ENCODE measurements around the gene TMTC2. TPM values are rescaled to one million over a fixed set of nuclear protein-coding genes. Genes with fewer than 3 reads are reported as not detected.

TMTC2 gene
- total and polyA plus RNA-seq, 2 donors from 2014 or later = 6.0 to 32.9 TPM

GRCh38 chr12:83147341-83147740 is 460.6 kb downstream of the TMTC2 start:
- no peaks in the 10 kb centered on the region for H3K9me3 ChIP-seq (ENCODE audit: control insufficient read depth in 2 of 3, insufficient read depth in 1 of 3, low read length in 3 of 3)
- no peak overlapping the region for H3K4me3 ChIP-seq (ENCODE audit: low read length in 3 of 3)
- TF ChIP-seq, protein P1, sequence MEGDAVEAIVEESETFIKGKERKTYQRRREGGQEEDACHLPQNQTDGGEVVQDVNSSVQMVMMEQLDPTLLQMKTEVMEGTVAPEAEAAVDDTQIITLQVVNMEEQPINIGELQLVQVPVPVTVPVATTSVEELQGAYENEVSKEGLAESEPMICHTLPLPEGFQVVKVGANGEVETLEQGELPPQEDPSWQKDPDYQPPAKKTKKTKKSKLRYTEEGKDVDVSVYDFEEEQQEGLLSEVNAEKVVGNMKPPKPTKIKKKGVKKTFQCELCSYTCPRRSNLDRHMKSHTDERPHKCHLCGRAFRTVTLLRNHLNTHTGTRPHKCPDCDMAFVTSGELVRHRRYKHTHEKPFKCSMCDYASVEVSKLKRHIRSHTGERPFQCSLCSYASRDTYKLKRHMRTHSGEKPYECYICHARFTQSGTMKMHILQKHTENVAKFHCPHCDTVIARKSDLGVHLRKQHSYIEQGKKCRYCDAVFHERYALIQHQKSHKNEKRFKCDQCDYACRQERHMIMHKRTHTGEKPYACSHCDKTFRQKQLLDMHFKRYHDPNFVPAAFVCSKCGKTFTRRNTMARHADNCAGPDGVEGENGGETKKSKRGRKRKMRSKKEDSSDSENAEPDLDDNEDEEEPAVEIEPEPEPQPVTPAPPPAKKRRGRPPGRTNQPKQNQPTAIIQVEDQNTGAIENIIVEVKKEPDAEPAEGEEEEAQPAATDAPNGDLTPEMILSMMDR (IDR thresholded peaks at IDR 0.05; ENCODE audit: borderline replicate concordance, extremely low read depth, insufficient read depth) = no peak
- FAIRE-seq (no peak), DNase-seq (no peak)
- H3K27ac ChIP-seq (ENCODE audit: low read depth in 2 of 2, low read length in 2 of 2) = no peak overlapping the region
- H3K36me3 ChIP-seq (ENCODE audit: control insufficient read depth in 2 of 3, insufficient read depth in 3 of 3, low read length in 3 of 3) = no peaks in the 10 kb centered on the region
- no peak overlapping the region for H3K9ac ChIP-seq (ENCODE audit: low read length in 3 of 3)
- no peaks in the 10 kb centered on the region for H3K27me3 ChIP-seq (ENCODE audit: control insufficient read depth, insufficient read depth, low read length)
- H3K4me1 ChIP-seq (ENCODE audit: control insufficient read depth in 2 of 3, insufficient read depth in 2 of 3, low read depth in 1 of 3, low read length in 3 of 3) = no peaks in the 10 kb centered on the region
- intact Hi-C loops (cut with DNase I) = no loop called here

GRCh38 chr12:83149987-83150386 is 463.3 kb downstream of the TMTC2 start:
- TF ChIP-seq, protein P1 (IDR thresholded peaks at IDR 0.05; ENCODE audit: borderline replicate concordance, extremely low read depth, insufficient read depth) = no peak
- FAIRE-seq = no peak
- Histone ChIP-seq H3K9ac (ENCODE audit: low read length in 3 of 3) (no peak overlapping the region), H3K4me1 (ENCODE audit: control insufficient read depth in 2 of 3, insufficient read depth in 2 of 3, low read depth in 1 of 3, low read length in 3 of 3) (no peaks in the 10 kb centered on the region), H3K36me3 (ENCODE audit: control insufficient read depth in 2 of 3, insufficient read depth in 3 of 3, low read length in 3 of 3) (no peaks in the 10 kb centered on the region), H3K4me3 (ENCODE audit: low read length in 3 of 3) (no peak overlapping the region), H3K27ac (ENCODE audit: low read depth in 2 of 2, low read length in 2 of 2) (no peak overlapping the region), H3K27me3 (ENCODE audit: control insufficient read depth, insufficient read depth, low read length) (no peaks in the 10 kb centered on the region), H3K9me3 (ENCODE audit: control insufficient read depth in 2 of 3, insufficient read depth in 1 of 3, low read length in 3 of 3) (no peaks in the 10 kb centered on the region)
- intact Hi-C loops (cut with DNase I) = no loop called here
- no peak for DNase-seq

- FAIRE-seq = no peak
- Histone ChIP-seq H3K4me1 (ENCODE audit: control insufficient read depth in 2 of 3, insufficient read depth in 2 of 3, low read depth in 1 of 3, low read length in 3 of 3) (no peaks in the 10 kb centered on the region), H3K27ac (ENCODE audit: low read depth in 2 of 2, low read length in 2 of 2) (no peak overlapping the region)
Observed at GRCh38 chr12:83150465-83151189, 463.9 kb downstream of the TMTC2 start.

More at GRCh38 chr12:83150465-83151189, 463.9 kb downstream of the TMTC2 start:
- Histone ChIP-seq H3K9me3 (ENCODE audit: control insufficient read depth in 2 of 3, insufficient read depth in 1 of 3, low read length in 3 of 3) (no peaks in the 10 kb centered on the region), H3K36me3 (ENCODE audit: control insufficient read depth in 2 of 3, insufficient read depth in 3 of 3, low read length in 3 of 3) (no peaks in the 10 kb centered on the region), H3K27me3 (ENCODE audit: control insufficient read depth, insufficient read depth, low read length) (no peaks in the 10 kb centered on the region), H3K4me3 (ENCODE audit: low read length in 3 of 3) (no peak overlapping the region), H3K9ac (ENCODE audit: low read length in 3 of 3) (no peak overlapping the region)
- no peak for DNase-seq
- TF ChIP-seq, protein P1 (IDR thresholded peaks at IDR 0.05; ENCODE audit: borderline replicate concordance, extremely low read depth, insufficient read depth) = no peak
- intact Hi-C loops (cut with DNase I) = no loop called here
